Measurements from ENCODE around the gene ZNF543. TPM values are rescaled to one million over a fixed set of nuclear protein-coding genes. Genes with fewer than 3 reads are reported as not detected.

Gene ZNF543
- total and polyA plus RNA-seq, 2 of the 4 experiments (the other 2 are of a cell fraction): 1.8 to 9.0 TPM

GRCh38 chr19:57376151-57376550 is 55.9 kb downstream of the ZNF543 start:
- TF ChIP-seq MXI1 (IDR thresholded peaks at IDR 0.05; ENCODE audit: borderline replicate concordance, low read depth, low read length): no peak
- no peak for TF ChIP-seq FOS (IDR thresholded peaks at IDR 0.05; ENCODE audit: low read depth, low read length)
- TF ChIP-seq CTCF (conservative IDR thresholded peaks at IDR 0.05; ENCODE audit: low read depth, low read length): no peak
- TF ChIP-seq RFX5 (IDR thresholded peaks at IDR 0.05; ENCODE audit: low read depth, low read length): no peak
- no peak for TF ChIP-seq ELK1 (IDR thresholded peaks at IDR 0.05; ENCODE audit: borderline replicate concordance, low read depth, low read length)
- TF ChIP-seq RCOR1 (IDR thresholded peaks at IDR 0.05; ENCODE audit: insufficient replicate concordance, low read length): no peak
- no peak overlapping the region for H2AK9ac ChIP-seq (replicated peaks; ENCODE audit: low read depth, low read length, poor library complexity)
- in situ Hi-C loops (cut with MboI; ENCODE audit: low sequenced_read_pairs): loop anchor here (25.0 kb wide), 1 partner anchor 964 kb away; the partner anchor contains the start of gene ZNF583
- no peak overlapping the region for H2AK5ac ChIP-seq (ENCODE audit: low read depth, low read length)
- no peak overlapping the region for H3K9ac ChIP-seq (ENCODE audit: low read depth, low read length)
- no CpG with 5 or more reads among the region's 6 CpGs for WGBS, 2 experiments (ENCODE audit: extremely low coverage in 2 of 2, insufficient read length in 1 of 2)
- no peak overlapping the region for H3K18ac ChIP-seq (ENCODE audit: low read depth, low read length)
- no TSS peak for BruUV-seq (replicated peaks)
- intact Hi-C loops (cut with micrococcal nuclease): no loop called here
- no peak overlapping the region for H2BK20ac ChIP-seq (ENCODE audit: low read depth, low read length)
- H3K4me3 ChIP-seq (ENCODE audit: insufficient read depth, low read depth, low read length): no peak overlapping the region
- no peaks in the 10 kb centered on the region; a peak in 1 of 4 replicates for H3K79me1 ChIP-seq (ENCODE audit: low read depth in 1 of 2, low read length in 2 of 2)
- H3K9me3 ChIP-seq (ENCODE audit: control insufficient read depth, insufficient read depth, low read length): peaks cover 43% of the 10 kb centered on the region
- no peak overlapping the region for H4K91ac ChIP-seq (ENCODE audit: insufficient read depth, low read depth, low read length)
- H3K23ac ChIP-seq (ENCODE audit: low read depth, low read length): no peak overlapping the region
- no peak overlapping the region for H4K5ac ChIP-seq (ENCODE audit: low read depth, low read length)
- no peaks in the 10 kb centered on the region for H3K4me1 ChIP-seq (ENCODE audit: control insufficient read depth, insufficient read depth, low read length)
- no peak overlapping the region for H3K4me2 ChIP-seq (ENCODE audit: low read depth, low read length)
- peaks cover 52% of the 10 kb centered on the region for H3K36me3 ChIP-seq (ENCODE audit: control insufficient read depth, insufficient read depth, low read length)
- H3K9me1 ChIP-seq (ENCODE audit: insufficient read depth, low read length): no peaks in the 10 kb centered on the region
- H3K14ac ChIP-seq (replicated peaks; ENCODE audit: low read depth, low read length): no peak overlapping the region
- H4K20me1 ChIP-seq (ENCODE audit: insufficient read depth, low read length): no peaks in the 10 kb centered on the region
- H2BK15ac ChIP-seq (ENCODE audit: low read depth, low read length): no peak overlapping the region
- no peak overlapping the region for H4K8ac ChIP-seq (ENCODE audit: low read depth in 2 of 2, low read length in 2 of 2)
- no peak overlapping the region for H2AFZ ChIP-seq (replicated peaks; ENCODE audit: low read length, poor library complexity)
- CTCF ChIA-PET: no interaction called here
- dilution Hi-C loops (cut with HindIII; ENCODE audit: low sequenced_read_pairs, unreplicated experiment): no loop called here
- POLR2A ChIA-PET (ENCODE audit: unreplicated experiment): no interaction called here
- no peak for DNase-seq
- H3K56ac ChIP-seq (ENCODE audit: extremely low read depth, insufficient read depth, low read length): no peak overlapping the region
- H3K4ac ChIP-seq (ENCODE audit: low read depth, low read length): no peak overlapping the region
- no peak overlapping the region for H2BK120ac ChIP-seq (ENCODE audit: low read depth, low read length)
- no peaks in the 10 kb centered on the region for H3K27me3 ChIP-seq (ENCODE audit: control insufficient read depth, insufficient read depth, low read length)
- no peak for ATAC-seq (ENCODE audit: low read depth)
- H2BK5ac ChIP-seq (ENCODE audit: low read depth, low read length, poor library complexity, severe bottlenecking): no peak overlapping the region
- H3K27ac ChIP-seq (ENCODE audit: insufficient read depth, low read length): no peak overlapping the region
